PC-3 (cell line): ENCODE data around the gene CTNND1.

ENCODE experiments used
- CTCF ChIP-seq: fragments of 300-600 bp; sonication (generic); conservative IDR thresholded peaks from 2 replicates; pipeline ENCODE4 v1.5.1; 2017; ENCODE audit warnings: antibody characterized with exemption, low read depth, mild to moderate bottlenecking, low read length
- EZH2phosphoT487 ChIP-seq: fragments of 300-600 bp; sonication (generic); IDR thresholded peaks from 2 replicates; pipeline ENCODE4 v1.6.1; 2018; ENCODE audit warnings: mild to moderate bottlenecking, antibody characterized with exemption, low read length, borderline replicate concordance

- TF ChIP-seq EZH2phosphoT487: no peak
- 0 out of 2 replicates have a peak, but pooled peaks have one; percentile 17 for TF ChIP-seq CTCF
These were observed 17.7 kb downstream of the CTNND1 start for GRCh38 chr11:57779276-57779675.
